ENCODE results near the gene DERL2. TPM values are rescaled to one million over a fixed set of nuclear protein-coding genes. Genes with fewer than 3 reads are reported as not detected.
"Not testable (repeated sequence)": the region's sequence is repeated elsewhere in the genome, so short reads cannot be mapped to it uniquely, and the experiment has no call there.

DERL2 gene
- total RNA-seq, 1 donor from 2014 or later: 83.4 TPM

DNA sequence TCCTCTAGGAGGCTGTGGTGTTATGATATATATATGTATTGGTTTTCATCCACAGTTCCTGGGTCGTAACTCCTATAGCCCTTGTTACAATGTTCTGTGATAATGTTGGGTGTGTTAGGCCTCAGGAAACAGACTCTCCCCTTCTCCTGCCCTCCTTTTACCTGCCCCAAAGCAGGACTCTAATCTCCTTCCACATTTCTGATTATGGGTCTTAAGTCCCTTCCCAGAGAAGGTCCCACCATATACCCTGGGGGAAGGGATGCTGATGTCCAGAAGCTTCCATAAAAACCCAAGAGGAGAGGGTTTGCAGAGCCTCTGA lies 46.6 kb downstream of the DERL2 start:
- peaks cover 16% of the 10 kb centered on the region for H3K4me1 Mint-ChIP-seq (ENCODE audit: unreplicated experiment)
- peak overlapping the region; percentile 70 for H3K27ac Mint-ChIP-seq (ENCODE audit: unreplicated experiment)
- no peak for DNase-seq (ENCODE audit: low spot score)
- H3K4me3 Mint-ChIP-seq (ENCODE audit: unreplicated experiment): peak overlapping the region; percentile 89
- no peaks in the 10 kb centered on the region for H3K9me3 Mint-ChIP-seq (ENCODE audit: unreplicated experiment)
- H3K27me3 Mint-ChIP-seq (ENCODE audit: unreplicated experiment): no peaks in the 10 kb centered on the region
- peaks cover 15% of the 10 kb centered on the region for H3K36me3 Mint-ChIP-seq (ENCODE audit: low read depth, unreplicated experiment)
- TF ChIP-seq, protein P1, sequence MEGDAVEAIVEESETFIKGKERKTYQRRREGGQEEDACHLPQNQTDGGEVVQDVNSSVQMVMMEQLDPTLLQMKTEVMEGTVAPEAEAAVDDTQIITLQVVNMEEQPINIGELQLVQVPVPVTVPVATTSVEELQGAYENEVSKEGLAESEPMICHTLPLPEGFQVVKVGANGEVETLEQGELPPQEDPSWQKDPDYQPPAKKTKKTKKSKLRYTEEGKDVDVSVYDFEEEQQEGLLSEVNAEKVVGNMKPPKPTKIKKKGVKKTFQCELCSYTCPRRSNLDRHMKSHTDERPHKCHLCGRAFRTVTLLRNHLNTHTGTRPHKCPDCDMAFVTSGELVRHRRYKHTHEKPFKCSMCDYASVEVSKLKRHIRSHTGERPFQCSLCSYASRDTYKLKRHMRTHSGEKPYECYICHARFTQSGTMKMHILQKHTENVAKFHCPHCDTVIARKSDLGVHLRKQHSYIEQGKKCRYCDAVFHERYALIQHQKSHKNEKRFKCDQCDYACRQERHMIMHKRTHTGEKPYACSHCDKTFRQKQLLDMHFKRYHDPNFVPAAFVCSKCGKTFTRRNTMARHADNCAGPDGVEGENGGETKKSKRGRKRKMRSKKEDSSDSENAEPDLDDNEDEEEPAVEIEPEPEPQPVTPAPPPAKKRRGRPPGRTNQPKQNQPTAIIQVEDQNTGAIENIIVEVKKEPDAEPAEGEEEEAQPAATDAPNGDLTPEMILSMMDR (IDR thresholded peaks at IDR 0.05; ENCODE audit: unreplicated experiment): no peak

DNA sequence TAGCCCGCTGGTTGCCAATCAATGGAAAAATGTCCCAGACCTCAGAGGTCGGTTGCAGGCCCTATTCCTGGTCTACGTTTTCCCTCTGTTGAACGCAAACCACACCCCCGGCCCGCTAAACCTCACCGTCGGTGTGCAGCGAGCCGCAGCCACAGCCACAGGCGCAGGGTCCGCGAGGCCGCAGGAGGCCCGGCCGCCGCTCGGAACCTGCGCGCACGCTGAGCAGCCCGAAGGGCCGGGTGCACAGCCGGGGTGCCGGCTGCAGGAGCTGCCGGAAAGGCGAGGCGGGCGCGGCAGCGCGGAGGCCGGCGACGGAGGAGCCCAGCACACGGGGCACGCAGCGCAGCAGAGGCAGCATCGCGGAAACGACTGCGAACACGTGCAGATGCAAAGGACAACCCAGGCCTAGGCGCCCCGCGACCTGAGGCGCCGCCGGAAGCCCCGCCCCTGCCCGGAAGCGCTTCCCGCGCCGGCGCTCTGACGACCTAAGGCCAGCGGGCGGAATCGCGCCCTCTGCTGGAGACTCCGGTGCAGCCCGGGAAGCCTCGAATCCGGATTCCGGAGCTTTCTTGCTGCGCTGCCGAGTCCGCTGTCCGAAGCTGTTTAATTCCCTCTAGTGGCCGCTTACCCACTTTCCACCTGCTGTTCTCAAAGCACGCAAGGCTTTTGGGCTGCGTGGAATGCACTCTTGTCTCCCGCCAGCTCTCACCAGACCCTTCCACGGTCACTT lies 47.1 kb downstream of the DERL2 start, which contains the start of gene C1QBP:
C1QBP (minus strand) TSS at position 440 of the 730 bp plus-strand sequence; CDS start at position 358, 82 bp downstream.
- peaks cover 16% of the 10 kb centered on the region for H3K4me1 Mint-ChIP-seq (ENCODE audit: unreplicated experiment)
- TF ChIP-seq, protein P1 (IDR thresholded peaks at IDR 0.05; ENCODE audit: unreplicated experiment): peak; percentile 100
- H3K9me3 Mint-ChIP-seq (ENCODE audit: unreplicated experiment): no peaks in the 10 kb centered on the region
- no peaks in the 10 kb centered on the region for H3K27me3 Mint-ChIP-seq (ENCODE audit: unreplicated experiment)
- DNase-seq (ENCODE audit: low spot score): peak; percentile 98
- H3K36me3 Mint-ChIP-seq (ENCODE audit: low read depth, unreplicated experiment): peaks cover 14% of the 10 kb centered on the region
- peak within 1 kb of the TSS; percentile 70 for H3K27ac Mint-ChIP-seq (ENCODE audit: unreplicated experiment)
- H3K4me3 Mint-ChIP-seq (ENCODE audit: unreplicated experiment): peak within 1 kb of the TSS; percentile 89

DNA sequence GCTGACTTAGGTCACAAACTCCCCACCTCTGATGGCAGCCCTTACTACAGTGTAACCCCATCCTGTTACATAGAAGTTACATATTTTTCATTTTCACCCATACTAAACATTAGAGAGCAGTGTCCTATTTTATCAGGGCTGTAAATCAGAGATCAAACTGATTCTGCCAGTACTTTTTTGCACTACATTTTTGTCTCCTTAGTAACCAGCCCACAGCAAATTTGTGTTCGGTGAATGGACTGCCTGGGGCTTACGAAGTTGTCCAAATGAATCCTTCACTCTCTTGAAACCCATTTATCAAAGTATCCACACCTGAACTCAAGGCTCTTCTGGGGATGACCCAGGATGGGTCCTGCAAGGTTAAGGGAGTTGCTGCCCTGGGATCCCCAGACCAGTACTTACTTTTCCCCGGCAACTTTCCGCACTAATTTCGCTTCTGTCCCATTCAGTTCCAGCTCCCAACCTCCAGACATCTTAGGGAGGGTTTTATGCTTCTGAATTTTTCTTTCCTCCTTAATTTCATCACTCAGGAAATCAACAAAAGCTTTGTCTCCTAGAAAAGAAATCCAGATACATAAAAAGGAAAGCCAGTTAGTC lies 48.2 kb downstream of the DERL2 start:
- H3K27ac Mint-ChIP-seq (ENCODE audit: unreplicated experiment): peak overlapping the region; percentile 42
- TF ChIP-seq, protein P1 (IDR thresholded peaks at IDR 0.05; ENCODE audit: unreplicated experiment): no peak

DNA sequence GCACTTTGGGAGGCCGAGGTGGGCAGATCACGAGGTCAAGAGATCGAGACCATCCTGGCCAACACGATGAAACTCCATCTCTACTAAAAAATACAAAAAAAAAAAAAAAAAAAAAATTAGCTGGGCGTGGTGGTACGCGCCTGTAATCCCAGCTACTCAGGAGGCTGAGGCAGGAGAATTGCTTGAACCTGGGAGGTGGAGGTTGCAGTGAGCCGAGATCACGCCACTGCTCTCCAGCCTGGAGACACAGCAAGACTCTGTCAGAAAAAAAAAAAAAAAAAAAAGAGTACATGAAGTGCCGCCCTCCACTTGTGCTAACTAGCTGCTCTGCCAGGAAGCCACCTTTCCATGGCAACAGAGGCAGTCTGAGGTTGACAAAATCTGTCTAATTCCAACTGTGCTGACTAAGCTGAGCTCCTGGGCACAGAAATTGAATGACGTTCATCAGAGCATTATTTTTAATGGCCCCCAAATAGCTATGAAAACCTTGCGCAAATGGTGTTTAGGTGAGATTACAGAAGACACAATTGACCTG lies 50.1 kb downstream of the DERL2 start:
- Mint-ChIP-seq H3K4me3 (ENCODE audit: unreplicated experiment) (peak overlapping the region; percentile 25), H3K27ac (ENCODE audit: unreplicated experiment) (peak overlapping the region; percentile 64), H3K4me1 (ENCODE audit: unreplicated experiment) (peaks cover 16% of the 10 kb centered on the region), H3K36me3 (ENCODE audit: low read depth, unreplicated experiment) (peaks cover 36% of the 10 kb centered on the region)
- H3K9me3 Mint-ChIP-seq (ENCODE audit: unreplicated experiment); H3K27me3 Mint-ChIP-seq (ENCODE audit: unreplicated experiment); DNase-seq (ENCODE audit: low spot score): not testable (repeated sequence)

More for the DNA sequence above, 48.2 kb downstream of the DERL2 start:
- Mint-ChIP-seq H3K4me3 (ENCODE audit: unreplicated experiment) (peak overlapping the region; percentile 85), H3K9me3 (ENCODE audit: unreplicated experiment) (no peaks in the 10 kb centered on the region), H3K27me3 (ENCODE audit: unreplicated experiment) (no peaks in the 10 kb centered on the region), H3K36me3 (ENCODE audit: low read depth, unreplicated experiment) (peaks cover 20% of the 10 kb centered on the region), H3K4me1 (ENCODE audit: unreplicated experiment) (peaks cover 16% of the 10 kb centered on the region)
- no peak for DNase-seq (ENCODE audit: low spot score)

DNA sequence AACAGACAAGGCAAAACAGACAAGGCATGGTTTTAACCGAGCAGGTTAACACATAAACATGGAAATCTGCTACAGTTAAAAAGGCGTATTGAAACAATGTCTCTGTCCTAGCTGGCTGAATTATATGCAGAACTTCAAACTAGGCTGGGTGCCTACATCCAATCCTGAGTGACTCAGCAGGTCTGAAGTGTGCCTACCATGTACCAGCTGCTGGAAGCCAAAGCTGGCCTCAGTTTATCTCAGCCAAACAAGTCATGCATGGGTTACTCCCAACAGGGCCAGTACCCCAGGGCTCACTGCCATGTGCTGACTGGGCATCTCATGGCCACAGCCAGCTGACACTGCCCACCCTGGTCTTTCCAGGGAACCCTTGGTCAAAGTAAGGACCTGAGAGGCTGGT lies 51.0 kb downstream of the DERL2 start:
- no peak for DNase-seq (ENCODE audit: low spot score)
- Mint-ChIP-seq H3K4me1 (ENCODE audit: unreplicated experiment) (peaks cover 15% of the 10 kb centered on the region), H3K36me3 (ENCODE audit: low read depth, unreplicated experiment) (peaks cover 41% of the 10 kb centered on the region), H3K4me3 (ENCODE audit: unreplicated experiment) (no peak overlapping the region), H3K27ac (ENCODE audit: unreplicated experiment) (no peak overlapping the region), H3K27me3 (ENCODE audit: unreplicated experiment) (peaks cover 4% of the 10 kb centered on the region), H3K9me3 (ENCODE audit: unreplicated experiment) (no peaks in the 10 kb centered on the region)
- TF ChIP-seq, protein P1 (IDR thresholded peaks at IDR 0.05; ENCODE audit: unreplicated experiment): no peak
